Measurements from ENCODE around the gene PLCL1.

- no peak for TF ChIP-seq ZNF274 (IDR thresholded peaks at IDR 0.05; ENCODE audit: low read depth, low read length)
- TF ChIP-seq TCF7L2 (IDR thresholded peaks at IDR 0.05; ENCODE audit: borderline replicate concordance, extremely low read depth, insufficient read depth, insufficient read length), result no peak
- no peak for TF ChIP-seq CTCF (IDR thresholded peaks at IDR 0.05 in 2 of 3, conservative IDR thresholded peaks at IDR 0.05 in 1 of 3; ENCODE audit: borderline replicate concordance in 1 of 3, insufficient read depth in 1 of 3, low read depth in 2 of 3, low read length in 2 of 3)
- TF ChIP-seq ZFX (IDR thresholded peaks at IDR 0.05), result no peak
- no peak for TF ChIP-seq POLR2AphosphoS5 (IDR thresholded peaks at IDR 0.05; ENCODE audit: low read depth, low read length)
- TF ChIP-seq SIN3A (IDR thresholded peaks at IDR 0.05; ENCODE audit: low read depth), result no peak
- TF ChIP-seq JUND (IDR thresholded peaks at IDR 0.05), result no peak
- no peak for TF ChIP-seq EZH2 (IDR thresholded peaks at IDR 0.05)
These were observed 35.5 kb downstream of the PLCL1 start for GRCh38 chr2:197839856-197840255.

Measured in HCT116 (cell line).